ENCODE results near the gene ANAPC7.

- TF ChIP-seq, protein P1, sequence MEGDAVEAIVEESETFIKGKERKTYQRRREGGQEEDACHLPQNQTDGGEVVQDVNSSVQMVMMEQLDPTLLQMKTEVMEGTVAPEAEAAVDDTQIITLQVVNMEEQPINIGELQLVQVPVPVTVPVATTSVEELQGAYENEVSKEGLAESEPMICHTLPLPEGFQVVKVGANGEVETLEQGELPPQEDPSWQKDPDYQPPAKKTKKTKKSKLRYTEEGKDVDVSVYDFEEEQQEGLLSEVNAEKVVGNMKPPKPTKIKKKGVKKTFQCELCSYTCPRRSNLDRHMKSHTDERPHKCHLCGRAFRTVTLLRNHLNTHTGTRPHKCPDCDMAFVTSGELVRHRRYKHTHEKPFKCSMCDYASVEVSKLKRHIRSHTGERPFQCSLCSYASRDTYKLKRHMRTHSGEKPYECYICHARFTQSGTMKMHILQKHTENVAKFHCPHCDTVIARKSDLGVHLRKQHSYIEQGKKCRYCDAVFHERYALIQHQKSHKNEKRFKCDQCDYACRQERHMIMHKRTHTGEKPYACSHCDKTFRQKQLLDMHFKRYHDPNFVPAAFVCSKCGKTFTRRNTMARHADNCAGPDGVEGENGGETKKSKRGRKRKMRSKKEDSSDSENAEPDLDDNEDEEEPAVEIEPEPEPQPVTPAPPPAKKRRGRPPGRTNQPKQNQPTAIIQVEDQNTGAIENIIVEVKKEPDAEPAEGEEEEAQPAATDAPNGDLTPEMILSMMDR (IDR thresholded peaks at IDR 0.05) = no peak
- TF ChIP-seq FOSL2 (IDR thresholded peaks at IDR 0.05; ENCODE audit: borderline replicate concordance, low read depth) (no peak), EZH2phosphoT487 (IDR thresholded peaks at IDR 0.05; ENCODE audit: borderline replicate concordance, low read depth) (no peak), FOXJ3 (CRISPR knock-in tag; IDR thresholded peaks at IDR 0.05) (no peak), FOXM1 (IDR thresholded peaks at IDR 0.05; ENCODE audit: low read depth) (no peak), NFIC (IDR thresholded peaks at IDR 0.05; ENCODE audit: borderline replicate concordance) (no peak), RXRA (IDR thresholded peaks at IDR 0.05; ENCODE audit: borderline replicate concordance, low read depth) (no peak), POLR2AphosphoS5 (IDR thresholded peaks at IDR 0.05; ENCODE audit: low read depth, low read length) (no peak), EP300 (IDR thresholded peaks at IDR 0.05; ENCODE audit: borderline replicate concordance in 1 of 2, low read depth in 1 of 2, low read length in 1 of 2) (no peak), PBX3 (IDR thresholded peaks at IDR 0.05) (no peak), USF1 (IDR thresholded peaks at IDR 0.05; ENCODE audit: borderline replicate concordance, low read depth) (no peak), USF2 (IDR thresholded peaks at IDR 0.05; ENCODE audit: borderline replicate concordance, low read depth, low read length) (no peak)
- TF ChIP-seq, protein P2, sequence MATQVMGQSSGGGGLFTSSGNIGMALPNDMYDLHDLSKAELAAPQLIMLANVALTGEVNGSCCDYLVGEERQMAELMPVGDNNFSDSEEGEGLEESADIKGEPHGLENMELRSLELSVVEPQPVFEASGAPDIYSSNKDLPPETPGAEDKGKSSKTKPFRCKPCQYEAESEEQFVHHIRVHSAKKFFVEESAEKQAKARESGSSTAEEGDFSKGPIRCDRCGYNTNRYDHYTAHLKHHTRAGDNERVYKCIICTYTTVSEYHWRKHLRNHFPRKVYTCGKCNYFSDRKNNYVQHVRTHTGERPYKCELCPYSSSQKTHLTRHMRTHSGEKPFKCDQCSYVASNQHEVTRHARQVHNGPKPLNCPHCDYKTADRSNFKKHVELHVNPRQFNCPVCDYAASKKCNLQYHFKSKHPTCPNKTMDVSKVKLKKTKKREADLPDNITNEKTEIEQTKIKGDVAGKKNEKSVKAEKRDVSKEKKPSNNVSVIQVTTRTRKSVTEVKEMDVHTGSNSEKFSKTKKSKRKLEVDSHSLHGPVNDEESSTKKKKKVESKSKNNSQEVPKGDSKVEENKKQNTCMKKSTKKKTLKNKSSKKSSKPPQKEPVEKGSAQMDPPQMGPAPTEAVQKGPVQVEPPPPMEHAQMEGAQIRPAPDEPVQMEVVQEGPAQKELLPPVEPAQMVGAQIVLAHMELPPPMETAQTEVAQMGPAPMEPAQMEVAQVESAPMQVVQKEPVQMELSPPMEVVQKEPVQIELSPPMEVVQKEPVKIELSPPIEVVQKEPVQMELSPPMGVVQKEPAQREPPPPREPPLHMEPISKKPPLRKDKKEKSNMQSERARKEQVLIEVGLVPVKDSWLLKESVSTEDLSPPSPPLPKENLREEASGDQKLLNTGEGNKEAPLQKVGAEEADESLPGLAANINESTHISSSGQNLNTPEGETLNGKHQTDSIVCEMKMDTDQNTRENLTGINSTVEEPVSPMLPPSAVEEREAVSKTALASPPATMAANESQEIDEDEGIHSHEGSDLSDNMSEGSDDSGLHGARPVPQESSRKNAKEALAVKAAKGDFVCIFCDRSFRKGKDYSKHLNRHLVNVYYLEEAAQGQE (IDR thresholded peaks at IDR 0.05; ENCODE audit: low read depth, low read length) = no peak
These were observed 30.1 kb downstream of the ANAPC7 start for GRCh38 chr12:110373425-110373824.

Measured in SK-N-SH (cell line).